Measurements from ENCODE around the gene CHST11.

DNA sequence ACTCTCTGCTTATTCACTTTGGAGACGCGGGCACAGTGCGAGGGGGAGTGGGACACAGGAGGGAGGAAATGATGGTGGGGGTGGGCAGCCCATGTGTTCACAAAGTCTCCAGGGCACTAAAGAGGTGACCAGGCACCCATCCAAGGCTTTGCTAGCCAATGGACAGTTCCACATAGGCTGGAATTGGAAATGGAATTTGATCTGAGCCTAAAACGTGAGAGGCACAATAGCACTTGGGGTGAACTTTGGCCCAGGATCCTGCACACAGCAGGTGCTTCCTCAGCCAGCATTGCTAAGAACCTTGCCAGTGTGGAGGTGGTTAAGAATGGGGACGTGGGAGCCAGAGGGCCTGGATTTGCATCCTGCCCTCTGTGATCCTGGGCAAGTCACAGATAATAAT is 193.8 kb downstream of the CHST11 start:
- TF ChIP-seq, protein P1, sequence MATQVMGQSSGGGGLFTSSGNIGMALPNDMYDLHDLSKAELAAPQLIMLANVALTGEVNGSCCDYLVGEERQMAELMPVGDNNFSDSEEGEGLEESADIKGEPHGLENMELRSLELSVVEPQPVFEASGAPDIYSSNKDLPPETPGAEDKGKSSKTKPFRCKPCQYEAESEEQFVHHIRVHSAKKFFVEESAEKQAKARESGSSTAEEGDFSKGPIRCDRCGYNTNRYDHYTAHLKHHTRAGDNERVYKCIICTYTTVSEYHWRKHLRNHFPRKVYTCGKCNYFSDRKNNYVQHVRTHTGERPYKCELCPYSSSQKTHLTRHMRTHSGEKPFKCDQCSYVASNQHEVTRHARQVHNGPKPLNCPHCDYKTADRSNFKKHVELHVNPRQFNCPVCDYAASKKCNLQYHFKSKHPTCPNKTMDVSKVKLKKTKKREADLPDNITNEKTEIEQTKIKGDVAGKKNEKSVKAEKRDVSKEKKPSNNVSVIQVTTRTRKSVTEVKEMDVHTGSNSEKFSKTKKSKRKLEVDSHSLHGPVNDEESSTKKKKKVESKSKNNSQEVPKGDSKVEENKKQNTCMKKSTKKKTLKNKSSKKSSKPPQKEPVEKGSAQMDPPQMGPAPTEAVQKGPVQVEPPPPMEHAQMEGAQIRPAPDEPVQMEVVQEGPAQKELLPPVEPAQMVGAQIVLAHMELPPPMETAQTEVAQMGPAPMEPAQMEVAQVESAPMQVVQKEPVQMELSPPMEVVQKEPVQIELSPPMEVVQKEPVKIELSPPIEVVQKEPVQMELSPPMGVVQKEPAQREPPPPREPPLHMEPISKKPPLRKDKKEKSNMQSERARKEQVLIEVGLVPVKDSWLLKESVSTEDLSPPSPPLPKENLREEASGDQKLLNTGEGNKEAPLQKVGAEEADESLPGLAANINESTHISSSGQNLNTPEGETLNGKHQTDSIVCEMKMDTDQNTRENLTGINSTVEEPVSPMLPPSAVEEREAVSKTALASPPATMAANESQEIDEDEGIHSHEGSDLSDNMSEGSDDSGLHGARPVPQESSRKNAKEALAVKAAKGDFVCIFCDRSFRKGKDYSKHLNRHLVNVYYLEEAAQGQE (IDR thresholded peaks at IDR 0.05; ENCODE audit: low read depth, low read length), result no peak
- TF ChIP-seq, protein P2, sequence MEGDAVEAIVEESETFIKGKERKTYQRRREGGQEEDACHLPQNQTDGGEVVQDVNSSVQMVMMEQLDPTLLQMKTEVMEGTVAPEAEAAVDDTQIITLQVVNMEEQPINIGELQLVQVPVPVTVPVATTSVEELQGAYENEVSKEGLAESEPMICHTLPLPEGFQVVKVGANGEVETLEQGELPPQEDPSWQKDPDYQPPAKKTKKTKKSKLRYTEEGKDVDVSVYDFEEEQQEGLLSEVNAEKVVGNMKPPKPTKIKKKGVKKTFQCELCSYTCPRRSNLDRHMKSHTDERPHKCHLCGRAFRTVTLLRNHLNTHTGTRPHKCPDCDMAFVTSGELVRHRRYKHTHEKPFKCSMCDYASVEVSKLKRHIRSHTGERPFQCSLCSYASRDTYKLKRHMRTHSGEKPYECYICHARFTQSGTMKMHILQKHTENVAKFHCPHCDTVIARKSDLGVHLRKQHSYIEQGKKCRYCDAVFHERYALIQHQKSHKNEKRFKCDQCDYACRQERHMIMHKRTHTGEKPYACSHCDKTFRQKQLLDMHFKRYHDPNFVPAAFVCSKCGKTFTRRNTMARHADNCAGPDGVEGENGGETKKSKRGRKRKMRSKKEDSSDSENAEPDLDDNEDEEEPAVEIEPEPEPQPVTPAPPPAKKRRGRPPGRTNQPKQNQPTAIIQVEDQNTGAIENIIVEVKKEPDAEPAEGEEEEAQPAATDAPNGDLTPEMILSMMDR (IDR thresholded peaks at IDR 0.05 in 2 of 3, conservative IDR thresholded peaks at IDR 0.05 in 1 of 3; ENCODE audit: control insufficient read depth in 2 of 3, extremely low read depth in 1 of 3, insufficient read depth in 1 of 3, low read depth in 3 of 3, low read length in 3 of 3), result no peak
- TF ChIP-seq, protein P3, sequence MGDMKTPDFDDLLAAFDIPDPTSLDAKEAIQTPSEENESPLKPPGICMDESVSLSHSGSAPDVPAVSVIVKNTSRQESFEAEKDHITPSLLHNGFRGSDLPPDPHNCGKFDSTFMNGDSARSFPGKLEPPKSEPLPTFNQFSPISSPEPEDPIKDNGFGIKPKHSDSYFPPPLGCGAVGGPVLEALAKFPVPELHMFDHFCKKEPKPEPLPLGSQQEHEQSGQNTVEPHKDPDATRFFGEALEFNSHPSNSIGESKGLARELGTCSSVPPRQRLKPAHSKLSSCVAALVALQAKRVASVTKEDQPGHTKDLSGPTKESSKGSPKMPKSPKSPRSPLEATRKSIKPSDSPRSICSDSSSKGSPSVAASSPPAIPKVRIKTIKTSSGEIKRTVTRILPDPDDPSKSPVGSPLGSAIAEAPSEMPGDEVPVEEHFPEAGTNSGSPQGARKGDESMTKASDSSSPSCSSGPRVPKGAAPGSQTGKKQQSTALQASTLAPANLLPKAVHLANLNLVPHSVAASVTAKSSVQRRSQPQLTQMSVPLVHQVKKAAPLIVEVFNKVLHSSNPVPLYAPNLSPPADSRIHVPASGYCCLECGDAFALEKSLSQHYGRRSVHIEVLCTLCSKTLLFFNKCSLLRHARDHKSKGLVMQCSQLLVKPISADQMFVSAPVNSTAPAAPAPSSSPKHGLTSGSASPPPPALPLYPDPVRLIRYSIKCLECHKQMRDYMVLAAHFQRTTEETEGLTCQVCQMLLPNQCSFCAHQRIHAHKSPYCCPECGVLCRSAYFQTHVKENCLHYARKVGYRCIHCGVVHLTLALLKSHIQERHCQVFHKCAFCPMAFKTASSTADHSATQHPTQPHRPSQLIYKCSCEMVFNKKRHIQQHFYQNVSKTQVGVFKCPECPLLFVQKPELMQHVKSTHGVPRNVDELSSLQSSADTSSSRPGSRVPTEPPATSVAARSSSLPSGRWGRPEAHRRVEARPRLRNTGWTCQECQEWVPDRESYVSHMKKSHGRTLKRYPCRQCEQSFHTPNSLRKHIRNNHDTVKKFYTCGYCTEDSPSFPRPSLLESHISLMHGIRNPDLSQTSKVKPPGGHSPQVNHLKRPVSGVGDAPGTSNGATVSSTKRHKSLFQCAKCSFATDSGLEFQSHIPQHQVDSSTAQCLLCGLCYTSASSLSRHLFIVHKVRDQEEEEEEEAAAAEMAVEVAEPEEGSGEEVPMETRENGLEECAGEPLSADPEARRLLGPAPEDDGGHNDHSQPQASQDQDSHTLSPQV (IDR thresholded peaks at IDR 0.05), result no peak
- TF ChIP-seq ZNF274 (IDR thresholded peaks at IDR 0.05; ENCODE audit: insufficient read depth, insufficient read length) (no peak), MXI1 (IDR thresholded peaks at IDR 0.05; ENCODE audit: low read depth, low read length) (no peak), FOXM1 (IDR thresholded peaks at IDR 0.05; ENCODE audit: low read depth, low read length) (no peak), EED (IDR thresholded peaks at IDR 0.05; ENCODE audit: low read depth) (no peak), SIN3A (IDR thresholded peaks at IDR 0.05; ENCODE audit: low read depth, low read length) (no peak), MYC (IDR thresholded peaks at IDR 0.05; ENCODE audit: insufficient read depth, insufficient read length, insufficient replicate concordance, low read length, severe bottlenecking) (no peak), CBFB (IDR thresholded peaks at IDR 0.05; ENCODE audit: low read depth) (no peak), EP300 (IDR thresholded peaks at IDR 0.05; ENCODE audit: borderline replicate concordance in 1 of 2, control insufficient read depth in 1 of 2, low read depth in 2 of 2, low read length in 2 of 2) (no peak), ZNF24 (IDR thresholded peaks at IDR 0.05) (no peak), NFIC (IDR thresholded peaks at IDR 0.05; ENCODE audit: low read depth, low read length) (no peak), EZH2 (IDR thresholded peaks at IDR 0.05; ENCODE audit: borderline replicate concordance, control insufficient read depth, low read depth, low read length) (no peak)
